Subcutaneous adipose tissue (tissue), 4 donors: ENCODE data around the gene DLGAP1. TPM values are rescaled to one million over a fixed set of nuclear protein-coding genes. Genes with fewer than 3 reads are reported as not detected.

ENCODE experiments used
- CTCF ChIP-seq: fragments of 450-650 bp; IDR thresholded peaks from one replicate; pipeline ENCODE4 v1.5.1; 2016; ENCODE audit warnings: low read depth, mild to moderate bottlenecking, control low read depth, antibody characterized with exemption, moderate library complexity
- total RNA-seq, 4 donors: library from RNA; depleted of rRNA; stranded (reverse); fragments of >200 nt; gene quantifications; one replicate each; pipeline ENCODE4 v1.1.0, GENCODE V29; 2016

DLGAP1 gene
- total RNA-seq, 4 donors from 2014 or later: 0.44 to 3.3 (median 0.99) TPM

GRCh38 chr18:3920832-3921231 lies 534.3 kb downstream of the DLGAP1 start:
- TF ChIP-seq CTCF: no peak

- TF ChIP-seq CTCF: no peak
Measured at GRCh38 chr18:3919396-3920061, 535.6 kb downstream of the DLGAP1 start.

- no peak for TF ChIP-seq CTCF
Measured at GRCh38 chr18:3916082-3916481, 539.0 kb downstream of the DLGAP1 start.

- TF ChIP-seq CTCF: no peak
Measured at GRCh38 chr18:3914833-3915610, 540.1 kb downstream of the DLGAP1 start.

- no peak for TF ChIP-seq CTCF
Measured at GRCh38 chr18:3914109-3914508, 541.0 kb downstream of the DLGAP1 start.

GRCh38 chr18:3912705-3913104 lies 542.4 kb downstream of the DLGAP1 start:
- no peak for TF ChIP-seq CTCF

GRCh38 chr18:3911413-3911812 lies 543.7 kb downstream of the DLGAP1 start:
- TF ChIP-seq CTCF: no peak
